Mesothelial cell of epicardium (in vitro differentiated cells): ENCODE measurements around the gene TUBA3E. TPM values are rescaled to one million over a fixed set of nuclear protein-coding genes. Genes with fewer than 3 reads are reported as not detected.
"Not testable (repeated sequence)": the region's sequence is repeated elsewhere in the genome, so short reads cannot be mapped to it uniquely, and the experiment has no call there.

Source experiments
- DNase-seq, 2 experiments: peaks; one replicate each; pipeline ENCODE4 v3.0.0; 2021; ENCODE audit warnings: low spot score in 2 of 2; ENCODE audit not compliant: unreplicated experiment in 2 of 2
- H3K27ac Mint-ChIP-seq: 2 replicates; pipeline ENCODE4 v1.8.0; 2021; ENCODE audit warnings: mixed read lengths
- H3K27me3 Mint-ChIP-seq: 2 replicates; pipeline ENCODE4 v1.8.0; 2021; ENCODE audit warnings: low read depth, mixed read lengths
- H3K36me3 Mint-ChIP-seq: 2 replicates; pipeline ENCODE4 v1.8.0; 2021; ENCODE audit warnings: mixed read lengths
- H3K4me1 Mint-ChIP-seq: 2 replicates; pipeline ENCODE4 v1.8.0; 2021; ENCODE audit warnings: mixed read lengths
- H3K4me3 Mint-ChIP-seq: 2 replicates; pipeline ENCODE4 v1.8.0; 2021; ENCODE audit warnings: mild to moderate bottlenecking, moderate library complexity, mixed read lengths
- H3K9me3 Mint-ChIP-seq: 2 replicates; pipeline ENCODE4 v1.8.0; 2021; ENCODE audit warnings: mixed read lengths
- total RNA-seq: library from RNA; stranded (reverse); gene quantifications from 3 replicates; pipeline ENCODE4 v1.2.1, GENCODE V29; 2021
- TF ChIP-seq, protein P1 (sequence below): fragments of 200-600 bp; sonication (generic); IDR thresholded peaks from one replicate; pipeline ENCODE4 v1.5.0; 2021; ENCODE audit warnings: antibody characterized with exemption; ENCODE audit not compliant: unreplicated experiment

Gene TUBA3E
- total RNA-seq, 1 donor from 2014 or later, result not detected

DNA sequence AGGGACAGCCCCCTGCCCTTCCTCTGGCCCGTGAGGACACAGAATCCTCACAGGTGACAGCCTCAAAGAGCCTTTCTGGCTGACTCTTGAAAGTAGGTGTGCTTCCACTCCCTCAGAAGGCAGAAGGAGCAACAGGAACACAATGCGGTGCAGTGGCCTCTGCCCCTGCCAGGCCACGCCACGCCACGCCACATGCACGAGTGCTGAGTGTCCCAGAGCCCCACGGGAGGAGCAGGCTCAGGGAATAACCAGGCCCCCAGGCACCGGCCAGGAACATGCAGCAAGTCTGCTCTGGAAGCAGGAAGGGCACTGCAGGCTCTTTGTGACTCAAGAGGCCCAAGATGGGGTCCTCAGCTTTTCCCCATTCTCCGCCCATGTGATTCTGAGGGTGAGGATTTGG, 35.3 kb downstream of the TUBA3E start:
- Mint-ChIP-seq H3K4me3 (no peak overlapping the region), H3K9me3 (no peaks in the 10 kb centered on the region), H3K27me3 (no peaks in the 10 kb centered on the region), H3K27ac (no peak overlapping the region), H3K36me3 (peaks cover 33% of the 10 kb centered on the region), H3K4me1 (no peaks in the 10 kb centered on the region)
- DNase-seq, result no peak
- TF ChIP-seq, protein P1, sequence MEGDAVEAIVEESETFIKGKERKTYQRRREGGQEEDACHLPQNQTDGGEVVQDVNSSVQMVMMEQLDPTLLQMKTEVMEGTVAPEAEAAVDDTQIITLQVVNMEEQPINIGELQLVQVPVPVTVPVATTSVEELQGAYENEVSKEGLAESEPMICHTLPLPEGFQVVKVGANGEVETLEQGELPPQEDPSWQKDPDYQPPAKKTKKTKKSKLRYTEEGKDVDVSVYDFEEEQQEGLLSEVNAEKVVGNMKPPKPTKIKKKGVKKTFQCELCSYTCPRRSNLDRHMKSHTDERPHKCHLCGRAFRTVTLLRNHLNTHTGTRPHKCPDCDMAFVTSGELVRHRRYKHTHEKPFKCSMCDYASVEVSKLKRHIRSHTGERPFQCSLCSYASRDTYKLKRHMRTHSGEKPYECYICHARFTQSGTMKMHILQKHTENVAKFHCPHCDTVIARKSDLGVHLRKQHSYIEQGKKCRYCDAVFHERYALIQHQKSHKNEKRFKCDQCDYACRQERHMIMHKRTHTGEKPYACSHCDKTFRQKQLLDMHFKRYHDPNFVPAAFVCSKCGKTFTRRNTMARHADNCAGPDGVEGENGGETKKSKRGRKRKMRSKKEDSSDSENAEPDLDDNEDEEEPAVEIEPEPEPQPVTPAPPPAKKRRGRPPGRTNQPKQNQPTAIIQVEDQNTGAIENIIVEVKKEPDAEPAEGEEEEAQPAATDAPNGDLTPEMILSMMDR, result no peak

DNA sequence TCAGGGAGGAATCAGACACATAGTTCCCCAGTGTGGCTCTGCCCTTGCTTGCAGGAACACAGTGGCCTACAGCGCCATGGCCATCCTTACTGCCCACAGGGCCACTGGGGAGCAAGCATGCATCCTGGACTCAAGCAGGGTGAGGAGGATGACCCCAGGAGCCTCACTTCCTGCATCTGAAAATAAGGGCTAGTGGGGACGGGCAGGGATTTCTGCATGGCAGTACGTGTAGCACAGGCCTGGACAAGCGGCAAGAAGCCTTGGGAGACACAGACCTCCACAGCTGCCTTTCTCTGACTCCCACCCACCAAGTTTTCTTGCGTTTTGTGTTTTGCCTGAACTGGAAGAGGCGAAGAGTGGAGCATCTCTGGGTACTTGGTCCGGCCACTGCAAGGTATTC, 35.8 kb downstream of the TUBA3E start:
- not testable (repeated sequence) for H3K4me1 Mint-ChIP-seq, H3K9me3 Mint-ChIP-seq, DNase-seq, H3K27ac Mint-ChIP-seq, H3K4me3 Mint-ChIP-seq, H3K27me3 Mint-ChIP-seq
- peaks cover 29% of the 10 kb centered on the region for H3K36me3 Mint-ChIP-seq

DNA sequence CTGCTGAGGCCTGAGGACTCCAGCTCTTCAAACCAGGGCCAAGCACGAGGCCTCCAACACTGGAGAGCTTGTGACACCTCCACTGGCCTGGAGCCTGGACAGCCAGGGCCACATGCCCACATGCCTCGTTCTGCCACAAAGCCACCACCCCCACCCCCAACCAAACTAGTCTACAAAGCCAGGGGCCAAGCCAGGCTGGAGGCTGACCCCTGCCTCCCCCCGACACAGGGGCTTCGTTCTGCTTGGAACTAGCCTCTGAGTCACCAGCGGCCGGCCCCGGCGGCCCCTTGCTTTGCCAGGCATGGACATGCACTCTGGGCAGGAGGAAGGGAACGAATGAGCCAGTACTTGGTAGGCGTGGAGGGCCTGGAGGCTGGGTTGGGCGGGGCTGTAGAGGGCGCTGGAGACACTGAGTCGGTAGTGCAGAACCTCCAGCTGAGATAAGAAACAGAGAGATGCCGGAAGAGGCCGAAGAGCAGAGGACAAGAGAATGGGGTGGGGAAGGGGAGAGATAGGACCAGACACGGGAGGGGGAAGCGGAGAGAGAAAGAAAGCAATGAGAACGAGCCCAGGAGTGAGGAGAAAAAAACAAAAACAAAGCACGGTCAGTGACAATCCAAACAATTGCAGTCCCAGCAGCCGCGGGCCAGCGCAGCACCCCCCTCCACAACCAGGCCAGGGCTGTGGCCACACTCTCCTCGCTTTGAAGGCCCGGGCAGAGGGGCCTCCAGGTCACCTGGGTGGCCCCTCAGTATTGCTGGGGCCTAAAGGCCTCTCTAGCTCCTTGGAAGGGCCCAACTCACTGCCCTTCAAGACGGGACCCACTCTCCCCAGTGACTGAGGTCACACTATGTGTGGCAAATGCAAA, 37.2 kb downstream of the TUBA3E start:
- DNase-seq, H3K27me3 Mint-ChIP-seq, H3K4me1 Mint-ChIP-seq, H3K27ac Mint-ChIP-seq, H3K9me3 Mint-ChIP-seq: not testable (repeated sequence)
- Mint-ChIP-seq H3K36me3 (peaks cover 20% of the 10 kb centered on the region), H3K4me3 (peak overlapping the region; percentile 24)

DNA sequence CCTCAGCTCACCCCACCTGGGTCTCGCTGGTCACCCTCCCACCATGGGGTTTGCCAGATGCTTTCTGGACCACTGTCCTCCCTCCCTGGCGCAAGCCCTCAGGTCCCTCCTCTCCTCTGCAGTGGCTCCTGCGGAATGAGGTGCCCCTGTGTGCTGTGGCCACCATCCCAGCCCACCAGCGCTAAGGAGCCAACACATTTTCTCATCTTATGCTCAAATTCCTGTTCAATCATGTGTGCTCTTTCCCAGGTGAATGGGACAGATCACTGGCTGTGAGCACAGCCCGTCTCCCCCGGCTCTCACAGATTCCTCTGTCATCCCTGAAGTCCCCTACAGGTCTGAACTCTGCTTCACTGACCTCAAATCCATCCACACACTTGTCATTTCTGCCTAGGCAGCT, 38.1 kb downstream of the TUBA3E start:
- Mint-ChIP-seq H3K4me1 (no peaks in the 10 kb centered on the region), H3K27ac (no peak overlapping the region), H3K36me3 (peaks cover 14% of the 10 kb centered on the region), H3K9me3 (no peaks in the 10 kb centered on the region), H3K27me3 (no peaks in the 10 kb centered on the region), H3K4me3 (no peak overlapping the region)
- no peak for DNase-seq
- TF ChIP-seq, protein P1, result no peak

DNA sequence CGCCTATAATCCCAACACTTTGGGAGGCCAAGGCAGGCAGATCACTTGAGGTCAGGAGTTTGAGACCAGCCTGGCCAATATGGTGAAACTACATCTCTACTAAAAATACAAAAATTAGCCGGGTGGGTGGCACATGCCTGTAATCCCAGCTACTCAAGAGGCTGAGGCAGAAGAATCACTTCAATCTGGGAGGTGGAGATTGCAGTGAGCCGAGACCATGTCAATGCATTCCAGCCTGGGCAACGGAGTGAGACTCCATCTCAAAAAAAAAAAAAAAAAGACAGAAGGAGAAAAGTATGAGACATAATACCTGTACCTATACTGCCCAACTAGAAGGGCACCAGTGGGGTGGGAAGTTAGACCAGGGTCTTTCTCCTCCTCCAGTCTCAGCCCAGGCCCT, 38.9 kb downstream of the TUBA3E start:
- H3K9me3 Mint-ChIP-seq, result not testable (repeated sequence)

DNA sequence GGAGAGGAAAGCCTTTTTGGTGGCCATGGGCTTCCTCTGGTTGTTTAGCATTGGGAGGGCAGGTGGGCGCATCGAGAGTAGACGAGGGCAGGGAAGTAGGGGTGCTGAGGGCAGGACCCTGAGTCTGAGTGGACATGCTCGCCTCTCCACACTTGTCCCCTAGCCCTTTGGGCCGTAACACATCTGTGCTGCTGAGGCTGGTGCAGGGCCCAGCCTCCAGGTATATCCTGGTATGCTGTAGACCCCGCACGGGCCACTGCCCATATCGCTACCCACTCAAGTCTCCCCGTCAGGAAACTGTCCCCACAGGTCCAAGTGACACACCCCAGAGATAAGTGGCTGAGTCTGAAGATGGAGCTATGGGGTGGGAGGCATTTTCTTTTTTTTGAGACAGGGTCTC, 39.6 kb downstream of the TUBA3E start:
- no peaks in the 10 kb centered on the region for H3K27me3 Mint-ChIP-seq
- DNase-seq, result no peak
- TF ChIP-seq, protein P1, result no peak
- no peak overlapping the region for H3K27ac Mint-ChIP-seq
- no peaks in the 10 kb centered on the region for H3K4me1 Mint-ChIP-seq
- H3K4me3 Mint-ChIP-seq, result no peak overlapping the region
- H3K36me3 Mint-ChIP-seq, result peaks cover 9% of the 10 kb centered on the region
- H3K9me3 Mint-ChIP-seq, result no peaks in the 10 kb centered on the region

More for the DNA sequence above, 38.9 kb downstream of the TUBA3E start:
- not testable (repeated sequence) for H3K36me3 Mint-ChIP-seq, H3K27me3 Mint-ChIP-seq, H3K4me1 Mint-ChIP-seq, H3K4me3 Mint-ChIP-seq, H3K27ac Mint-ChIP-seq, DNase-seq

DNA sequence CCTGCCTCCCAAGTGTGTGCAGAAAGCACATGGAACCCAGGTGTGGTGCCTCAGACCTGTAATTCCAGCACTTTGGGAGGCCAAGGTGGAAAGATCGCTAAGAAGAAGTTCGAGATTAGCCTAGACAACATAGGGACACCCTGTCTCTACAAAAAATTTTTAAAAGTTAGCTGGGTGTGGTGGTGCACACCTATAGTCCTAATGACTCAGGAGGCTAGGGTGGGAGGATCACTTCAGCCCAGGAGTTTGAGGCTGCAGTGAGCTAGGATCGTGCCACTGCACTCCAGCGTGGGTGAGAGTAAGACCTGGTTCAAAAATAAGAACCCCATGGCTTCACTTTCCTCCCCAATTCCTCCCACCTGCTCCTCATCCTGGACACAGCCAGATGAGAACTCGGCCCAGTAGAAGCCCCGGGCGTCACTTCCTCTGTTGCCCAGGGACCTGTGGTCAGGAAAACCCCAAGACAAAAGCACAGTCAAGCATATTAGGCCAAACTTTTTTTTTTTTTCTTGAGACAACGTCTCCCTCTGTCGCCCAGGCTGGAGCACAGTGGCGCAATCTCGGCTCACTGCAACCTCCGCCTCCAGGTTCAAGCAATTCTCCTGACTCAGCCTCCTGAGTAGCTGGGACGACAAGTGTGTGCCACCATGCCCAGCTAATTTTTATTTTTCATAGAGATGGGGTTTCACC, 40.3 kb downstream of the TUBA3E start:
- not testable (repeated sequence) for H3K9me3 Mint-ChIP-seq, DNase-seq, H3K4me3 Mint-ChIP-seq, H3K4me1 Mint-ChIP-seq, H3K27me3 Mint-ChIP-seq, H3K27ac Mint-ChIP-seq
- H3K36me3 Mint-ChIP-seq, result peaks cover 10% of the 10 kb centered on the region

DNA sequence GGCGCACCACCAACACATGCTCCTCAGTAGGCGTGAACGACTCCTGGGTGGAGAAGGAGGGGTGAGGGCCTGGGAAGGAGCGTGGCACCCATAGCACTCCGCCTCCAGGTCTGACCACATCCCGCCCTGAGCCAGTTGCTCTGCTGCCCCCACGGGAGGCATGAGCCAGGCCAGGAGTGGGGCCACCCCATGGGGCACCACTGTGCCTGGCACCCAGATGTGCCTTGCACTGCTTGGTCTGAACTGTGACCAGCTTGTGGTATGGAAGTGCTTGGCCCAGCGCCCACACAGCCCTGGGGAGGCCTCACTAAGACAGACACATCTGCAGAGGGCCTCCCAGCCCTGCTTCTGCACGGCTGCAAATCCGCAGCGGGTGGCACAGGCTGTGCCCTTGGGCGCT, 40.9 kb downstream of the TUBA3E start:
- not testable (repeated sequence) for H3K27ac Mint-ChIP-seq, H3K4me3 Mint-ChIP-seq, H3K9me3 Mint-ChIP-seq, H3K27me3 Mint-ChIP-seq, DNase-seq, H3K4me1 Mint-ChIP-seq
- H3K36me3 Mint-ChIP-seq, result peaks cover 11% of the 10 kb centered on the region
